Activated CD8-positive, alpha-beta memory T cell treated with anti-CD3 and anti-CD28 coated beads, Interleukin-2, amount 50 U/mL, for 48 hours (primary cell): ENCODE results near the gene HSPA1B.
"Not testable (repeated sequence)": the region's sequence is repeated elsewhere in the genome, so short reads cannot be mapped to it uniquely, and the experiment has no call there.

ENCODE experiments used
- DNase-seq: peaks from one replicate; pipeline ENCODE4 v3.0.0-alpha.2; 2020

The HSPA1B gene

GRCh38 chr6:31827286-31828079, at the start of gene HSPA1B:
HSPA1B (plus strand) TSS chr6:31827738; CDS start chr6:31827951, 213 bp downstream.
- peak; percentile 94 for DNase-seq

- DNase-seq: no peak
Measured at GRCh38 chr6:31778193-31778592, 49.3 kb upstream of the HSPA1B start.

GRCh38 chr6:31778999-31779885, 48.3 kb upstream of the HSPA1B start:
- no peak for DNase-seq

- DNase-seq: no peak
Measured at GRCh38 chr6:31779908-31780307, 47.6 kb upstream of the HSPA1B start.

GRCh38 chr6:31780507-31781243, 46.9 kb upstream of the HSPA1B start:
- no peak for DNase-seq

GRCh38 chr6:31781244-31782125, 46.1 kb upstream of the HSPA1B start:
- DNase-seq: no peak

- DNase-seq: no peak
Measured at GRCh38 chr6:31782126-31782855, 45.2 kb upstream of the HSPA1B start.

- DNase-seq: no peak
Measured at GRCh38 chr6:31784098-31784925, 43.2 kb upstream of the HSPA1B start.

- no peak for DNase-seq
Measured at GRCh38 chr6:31785475-31785874, 42.1 kb upstream of the HSPA1B start.

GRCh38 chr6:31791324-31792089, 36.0 kb upstream of the HSPA1B start:
- DNase-seq: no peak

- no peak for DNase-seq
Measured at GRCh38 chr6:31792090-31792374, 35.5 kb upstream of the HSPA1B start.

GRCh38 chr6:31792761-31793171, 34.8 kb upstream of the HSPA1B start:
- no peak for DNase-seq

GRCh38 chr6:31793927-31794245, 33.7 kb upstream of the HSPA1B start:
- DNase-seq: not testable (repeated sequence)

- DNase-seq: no peak
Measured at GRCh38 chr6:31794294-31794865, 33.2 kb upstream of the HSPA1B start.

GRCh38 chr6:31794866-31795615, 32.5 kb upstream of the HSPA1B start:
- no peak for DNase-seq

GRCh38 chr6:31795616-31796298, 31.8 kb upstream of the HSPA1B start, which contains the start of gene VARS1:
VARS1 (minus strand) TSS chr6:31795752; CDS start chr6:31795217, 535 bp downstream.
- DNase-seq: peak; percentile 92

- DNase-seq: no peak
Measured at GRCh38 chr6:31796993-31797385, 30.5 kb upstream of the HSPA1B start.

GRCh38 chr6:31797588-31797987, 29.9 kb upstream of the HSPA1B start:
- DNase-seq: no peak
